Effector CD8-positive, alpha-beta T cell (primary cell): ENCODE results near the gene SRP68.
"Not testable (repeated sequence)": the region's sequence is repeated elsewhere in the genome, so short reads cannot be mapped to it uniquely, and the experiment has no call there.

Experiments
- DNase-seq: peaks from one replicate; lab custom pipeline; 2025; lab: John Stamatoyannopoulos, UW

SRP68 gene

GRCh38 chr17:76044475-76045007, 27.8 kb downstream of the SRP68 start:
- DNase-seq, result not testable (repeated sequence)

DNA sequence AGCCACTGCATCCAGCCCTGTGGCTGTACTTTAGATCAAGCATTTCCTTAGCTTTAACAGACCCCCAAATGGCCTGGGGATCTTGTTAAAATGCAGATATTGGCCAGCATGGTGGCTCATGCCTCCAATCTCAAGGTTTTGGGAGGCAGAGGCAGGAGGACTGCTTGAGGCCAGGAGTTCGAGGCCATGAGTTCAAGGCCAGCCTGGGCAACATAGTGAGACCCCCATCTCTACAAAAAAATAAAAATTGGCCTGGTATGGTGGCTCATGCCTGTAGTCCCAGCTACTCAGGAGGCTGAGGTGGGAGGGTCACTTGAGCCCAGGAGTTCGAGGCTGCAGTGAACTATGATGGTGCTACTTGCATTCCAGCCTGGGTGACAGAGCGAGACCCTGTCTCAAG, 29.4 kb downstream of the SRP68 start:
- DNase-seq, result not testable (repeated sequence)

DNA sequence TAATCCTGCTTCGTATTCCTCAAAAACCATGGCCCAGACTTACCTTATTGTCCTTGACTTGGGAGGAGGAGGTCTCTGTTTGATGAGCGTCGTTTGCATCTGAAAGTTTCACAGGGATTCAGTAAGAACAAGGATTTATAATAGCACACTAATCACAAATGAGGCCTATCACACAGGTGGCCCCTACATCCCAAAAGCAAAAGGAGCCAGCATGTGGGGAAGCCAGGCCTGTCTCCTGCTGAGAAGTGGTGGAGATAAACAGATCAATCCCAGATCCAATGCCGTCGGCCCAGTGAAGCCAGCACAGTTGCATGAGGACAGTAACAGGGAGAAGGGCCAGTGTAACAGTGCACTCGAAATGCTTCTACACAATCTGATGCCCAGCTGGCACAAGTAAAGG, 31.9 kb downstream of the SRP68 start:
- no peak for DNase-seq

- DNase-seq, result no peak
Observed at GRCh38 chr17:76039121-76039520, 33.2 kb downstream of the SRP68 start.

- DNase-seq, result no peak
Observed at GRCh38 chr17:76038050-76038449, 34.3 kb downstream of the SRP68 start.

DNA sequence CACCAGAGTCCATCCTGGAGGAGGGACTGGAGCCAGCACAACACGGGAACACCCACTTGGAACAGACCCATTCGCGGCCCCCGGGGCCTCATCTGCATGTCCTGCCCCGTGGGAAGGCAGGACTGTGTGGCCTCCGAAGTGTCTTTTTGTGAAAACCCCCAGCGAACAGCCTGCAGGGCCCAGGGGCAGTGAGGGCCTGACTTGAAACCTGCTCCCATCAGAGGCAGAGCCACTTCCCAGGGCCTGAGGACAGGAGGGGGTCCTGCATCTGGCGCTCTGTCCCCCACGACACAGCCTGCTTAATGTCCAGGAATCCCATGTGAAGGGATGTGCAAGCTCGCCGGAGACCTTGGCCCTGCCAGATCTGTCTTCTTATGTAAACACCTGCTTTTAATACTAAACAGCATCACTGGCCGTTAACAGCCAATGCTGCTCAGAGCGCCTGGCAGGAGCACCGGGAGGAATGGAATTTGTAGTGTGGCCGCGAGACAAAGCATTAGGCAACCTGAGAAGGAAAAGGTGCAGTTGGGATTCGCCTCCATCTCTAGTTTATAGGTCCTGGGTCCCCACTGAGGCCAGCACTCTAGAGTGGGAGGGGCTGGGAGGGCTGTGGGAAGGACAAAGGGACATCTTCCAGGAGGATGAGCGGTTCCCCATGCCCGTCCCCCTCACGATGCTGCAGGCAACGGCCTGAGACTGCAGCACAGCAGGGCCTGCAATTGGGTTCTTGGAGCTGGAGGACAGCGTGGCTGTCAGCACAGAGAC, 35.6 kb downstream of the SRP68 start:
- DNase-seq, result no peak

GRCh38 chr17:76034428-76035350, 37.6 kb downstream of the SRP68 start:
- DNase-seq, result no peak

GRCh38 chr17:76033139-76033538, 39.2 kb downstream of the SRP68 start:
- no peak for DNase-seq

DNA sequence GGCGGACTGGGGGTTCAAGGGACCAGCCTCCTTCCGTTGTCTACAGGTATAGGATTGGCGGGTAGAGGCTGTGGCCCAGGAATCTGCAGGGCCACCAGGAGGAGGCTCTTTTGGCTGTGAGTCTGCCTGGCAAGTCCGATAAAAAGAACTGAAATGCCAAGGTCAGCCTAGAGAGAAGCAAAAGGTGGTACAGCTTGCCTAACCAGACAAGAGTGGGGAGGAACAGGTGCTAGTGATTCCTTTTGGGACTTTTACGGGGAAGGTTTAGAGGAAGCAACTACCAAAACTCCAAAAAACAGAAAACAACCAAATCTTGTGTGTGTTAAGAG, 39.6 kb downstream of the SRP68 start:
- DNase-seq, result no peak

GRCh38 chr17:76032073-76032779, 40.1 kb downstream of the SRP68 start:
- no peak for DNase-seq

DNA sequence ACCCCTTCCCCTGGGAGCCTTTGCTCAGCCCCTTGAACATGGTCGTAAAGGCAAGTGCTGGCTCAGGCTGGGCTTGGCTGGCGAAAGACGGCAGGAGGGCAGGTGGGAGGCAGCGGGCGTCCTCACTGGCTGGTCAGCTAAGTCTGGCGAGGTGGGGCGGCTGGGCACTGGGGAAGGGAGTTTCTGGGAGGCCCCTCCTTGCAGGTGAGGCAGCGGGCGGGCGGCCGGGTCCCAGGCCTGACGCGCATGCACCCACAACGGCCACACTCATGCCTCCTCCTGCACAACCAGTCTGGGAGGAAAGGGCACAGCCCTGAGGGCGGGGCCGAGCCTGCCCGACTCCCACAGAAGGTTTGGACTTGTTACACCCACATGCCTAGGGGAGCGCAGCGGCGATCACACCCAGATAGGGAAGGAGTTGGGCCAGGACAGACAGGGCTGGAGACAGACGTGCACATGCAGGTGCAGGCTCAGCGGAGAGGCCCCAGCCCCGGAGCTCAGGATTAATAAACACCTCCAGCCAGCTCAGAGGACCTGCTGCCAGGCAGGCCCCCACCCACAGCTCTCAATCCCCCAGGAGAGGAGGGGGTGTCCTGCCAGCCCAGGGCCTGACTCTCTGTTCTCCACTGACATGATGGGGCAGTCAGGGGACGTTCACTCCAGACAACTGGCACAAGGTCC, 45.0 kb downstream of the SRP68 start, which contains the start of gene EVPL:
EVPL (minus strand) TSS at position 148 of the 681 bp plus-strand sequence; CDS start at position 40, 108 bp downstream.
- DNase-seq, result no peak

DNA sequence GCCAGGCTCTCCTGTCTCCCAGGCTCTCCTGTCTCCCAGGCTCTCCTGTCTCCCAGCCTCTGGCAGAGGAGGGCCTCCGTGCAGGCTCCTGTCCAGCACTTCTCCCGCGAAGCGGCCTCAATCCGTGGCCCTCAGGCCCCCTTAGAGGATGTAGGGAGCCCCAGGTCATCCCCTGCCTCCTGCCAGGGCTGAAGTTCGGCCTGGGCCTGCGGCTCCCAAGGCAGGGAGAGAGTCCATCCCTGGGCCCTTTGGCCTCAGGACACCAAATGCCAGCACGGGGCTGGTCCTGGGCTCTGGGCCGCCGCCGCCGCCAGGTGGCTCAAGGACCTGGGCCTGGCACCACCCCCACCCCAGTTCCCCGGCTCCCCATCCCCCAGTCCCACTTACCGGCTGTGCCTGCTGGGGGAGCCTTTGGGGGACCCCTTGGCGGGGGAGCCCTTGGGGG, 45.6 kb downstream of the SRP68 start:
- DNase-seq, result no peak

DNA sequence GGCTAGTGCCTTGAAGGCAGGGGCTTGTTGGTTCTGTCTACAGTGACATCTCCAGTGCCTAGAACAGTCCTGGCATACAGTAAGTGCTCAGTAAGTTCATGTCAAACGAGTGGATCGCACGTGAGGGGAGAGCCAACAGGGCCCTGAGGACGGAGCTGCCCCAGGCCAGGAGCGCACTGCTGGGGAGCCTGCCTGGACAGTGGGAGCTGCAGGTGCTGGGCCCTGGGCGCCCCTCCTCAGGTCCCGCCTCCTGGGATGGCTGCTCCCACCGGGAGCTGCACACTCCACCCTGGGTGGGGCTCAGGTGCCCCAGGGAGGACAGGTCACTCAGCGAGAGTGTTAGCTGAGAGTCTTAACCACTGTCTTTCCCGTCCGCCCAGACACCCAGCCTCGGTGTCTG, 47.0 kb downstream of the SRP68 start:
- no peak for DNase-seq

GRCh38 chr17:76024353-76024752, 48.0 kb downstream of the SRP68 start:
- no peak for DNase-seq

DNA sequence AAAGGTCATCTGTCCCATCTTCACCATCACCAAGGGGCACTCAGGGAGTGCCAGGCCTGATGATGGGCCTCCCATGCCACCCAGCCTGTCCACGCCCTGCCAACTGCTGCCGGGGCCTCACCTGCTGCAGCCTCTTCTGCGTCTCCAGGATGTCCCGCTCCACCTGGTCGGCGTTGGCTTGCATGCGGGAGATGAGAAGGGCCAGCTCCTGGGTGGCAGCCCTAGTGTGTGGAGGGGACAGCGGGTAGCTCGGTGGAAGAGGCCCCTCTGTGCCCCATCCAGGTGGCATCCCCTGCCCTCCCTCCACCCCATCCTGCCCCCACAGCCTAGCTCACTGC, 48.4 kb downstream of the SRP68 start:
- no peak for DNase-seq

GRCh38 chr17:76022973-76023899, 49.1 kb downstream of the SRP68 start:
- no peak for DNase-seq

DNA sequence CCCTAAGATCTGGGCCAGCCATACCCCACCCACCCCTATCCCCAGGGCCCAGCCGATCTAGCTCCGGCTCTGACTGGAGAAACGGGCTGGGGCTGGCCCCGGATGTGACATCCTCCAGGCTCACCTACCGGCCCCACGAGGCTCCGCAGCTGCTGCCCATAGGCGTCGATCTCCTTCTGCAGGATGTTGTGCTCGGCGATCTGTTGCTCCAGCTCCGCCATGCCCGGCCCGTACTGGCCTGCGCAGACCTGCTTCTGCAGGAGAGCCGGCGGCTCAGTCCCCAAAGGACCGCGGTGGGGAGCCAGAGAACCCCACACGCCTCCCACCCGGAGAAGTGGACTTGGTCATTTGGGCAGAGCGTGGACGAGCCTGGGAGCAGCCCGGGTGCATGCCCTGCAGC, 50.0 kb downstream of the SRP68 start:
- no peak for DNase-seq

DNA sequence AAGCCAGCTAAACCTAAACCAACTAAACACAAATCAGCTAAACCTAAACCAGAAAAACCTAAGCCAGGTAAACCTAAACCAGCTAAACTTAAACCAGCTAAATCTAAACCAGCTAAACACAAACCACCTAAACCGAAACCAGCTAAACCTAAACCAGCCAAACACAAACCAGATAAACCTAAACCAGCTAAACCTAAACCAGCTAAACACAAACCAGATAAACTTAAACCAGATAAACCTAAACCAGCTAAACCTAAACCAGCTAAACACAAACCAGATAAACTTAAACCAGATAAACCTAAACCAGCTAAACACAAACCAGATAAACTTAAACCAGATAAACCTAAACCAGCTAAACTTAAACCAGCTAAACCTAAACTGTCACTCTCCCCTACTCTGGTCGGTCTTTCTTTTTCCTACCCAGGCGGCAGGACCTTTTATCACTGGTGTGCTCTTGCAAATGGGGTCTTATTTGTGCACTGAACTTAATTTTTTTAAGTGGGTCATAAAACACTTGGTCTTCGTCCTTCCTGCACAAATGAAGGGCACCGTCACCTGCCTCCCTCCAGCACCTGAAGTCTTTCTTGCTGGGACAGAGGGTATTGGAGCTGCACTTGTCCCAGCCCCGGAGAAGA, 52.4 kb downstream of the SRP68 start:
- no peak for DNase-seq

GRCh38 chr17:76018801-76019200, 53.5 kb downstream of the SRP68 start:
- no peak for DNase-seq

- DNase-seq, result no peak
Observed at GRCh38 chr17:76018340-76018680, 54.0 kb downstream of the SRP68 start.
